Activated CD8-positive, alpha-beta T cell treated with anti-CD3 and anti-CD28 coated beads for 36 hours (primary cell): Measurements from ENCODE around the gene CCDC38. TPM values are rescaled to one million over a fixed set of nuclear protein-coding genes. Genes with fewer than 3 reads are reported as not detected.

Experiments
- ATAC-seq: fragments of 200-7000 bp; cut with Tn5 transposase; one replicate; pipeline ENCODE4 v1.10.0; 2021; ENCODE audit warnings: mild to moderate bottlenecking, moderate library complexity
- CTCF ChIA-PET: fragments of 350-600 bp; sonication (Branson Sonifier 250); formaldehyde crosslinking; loops from one replicate; lab custom pipeline; 2021; ENCODE audit warnings: antibody characterized with exemption; lab: Charles Lee
- POLR2A ChIA-PET: fragments of 350-600 bp; sonication (Branson Sonifier 250); formaldehyde crosslinking; loops from one replicate; lab custom pipeline; 2021; ENCODE audit warnings: antibody characterized with exemption; lab: Charles Lee
- DNase-seq: peaks from one replicate; pipeline ENCODE4 v3.0.0-alpha.2; 2020
- H3K27ac Mint-ChIP-seq: one replicate; pipeline ENCODE4 v1.8.0; 2021; ENCODE audit warnings: mild to moderate bottlenecking, mixed read lengths
- H3K27me3 Mint-ChIP-seq: one replicate; pipeline ENCODE4 v1.8.0; 2021; ENCODE audit warnings: mixed read lengths
- H3K36me3 Mint-ChIP-seq: one replicate; pipeline ENCODE4 v1.8.0; 2021; ENCODE audit warnings: low read depth, mixed read lengths
- H3K4me1 Mint-ChIP-seq: one replicate; pipeline ENCODE4 v1.8.0; 2021; ENCODE audit warnings: low read depth, mixed read lengths
- H3K4me3 Mint-ChIP-seq: one replicate; pipeline ENCODE4 v1.8.0; 2021; ENCODE audit warnings: mild to moderate bottlenecking, moderate library complexity, mixed read lengths
- H3K9me3 Mint-ChIP-seq: one replicate; pipeline ENCODE4 v1.8.0; 2021; ENCODE audit warnings: mixed read lengths
- CTCF ChIP-seq: fragments of 200-600 bp; IDR thresholded peaks from one replicate; pipeline ENCODE4 v1.8.0; 2022; ENCODE audit warnings: antibody characterized with exemption, mild to moderate bottlenecking
- intact Hi-C: fragments of 100-400 bp; cut with micrococcal nuclease; formaldehyde crosslinking; loops from one replicate; pipeline ENCODE4 v1.10.0; 2022
- total RNA-seq, 2 experiments: library from RNA; stranded (reverse); gene quantifications; one replicate each; pipeline ENCODE4 v1.2.3, GENCODE V29; 2021

CCDC38 gene
- total RNA-seq, 2 experiments from 2014 or later, result 0.18 to 0.34 TPM

GRCh38 chr12:95944108-95944704 is 1.8 kb upstream of the CCDC38 start:
- ATAC-seq (no peak), DNase-seq (no peak)
- H3K27ac Mint-ChIP-seq, result no peak overlapping the region
- POLR2A ChIA-PET, result interaction anchor here (1.2 to 2.9 kb wide), 5 partner anchors 9 to 92 kb away, joined by 5 to 16 read pairs (median 7); partner anchors contain the start of gene LTA4H
- peaks cover 9% of the 10 kb centered on the region for H3K4me1 Mint-ChIP-seq
- H3K36me3 Mint-ChIP-seq, result no peaks in the 10 kb centered on the region
- CTCF ChIA-PET, result interaction anchor here (1.0 to 4.6 kb wide), 10 partner anchors 10 to 572 kb away, joined by 3 to 44 read pairs (median 5); no protein-coding TSS in a partner anchor
- no peak for TF ChIP-seq CTCF
- intact Hi-C loops, result no loop called here
- H3K9me3 Mint-ChIP-seq, result no peaks in the 10 kb centered on the region
- no peaks in the 10 kb centered on the region for H3K27me3 Mint-ChIP-seq
- H3K4me3 Mint-ChIP-seq, result peak overlapping the region; percentile 85

DNA sequence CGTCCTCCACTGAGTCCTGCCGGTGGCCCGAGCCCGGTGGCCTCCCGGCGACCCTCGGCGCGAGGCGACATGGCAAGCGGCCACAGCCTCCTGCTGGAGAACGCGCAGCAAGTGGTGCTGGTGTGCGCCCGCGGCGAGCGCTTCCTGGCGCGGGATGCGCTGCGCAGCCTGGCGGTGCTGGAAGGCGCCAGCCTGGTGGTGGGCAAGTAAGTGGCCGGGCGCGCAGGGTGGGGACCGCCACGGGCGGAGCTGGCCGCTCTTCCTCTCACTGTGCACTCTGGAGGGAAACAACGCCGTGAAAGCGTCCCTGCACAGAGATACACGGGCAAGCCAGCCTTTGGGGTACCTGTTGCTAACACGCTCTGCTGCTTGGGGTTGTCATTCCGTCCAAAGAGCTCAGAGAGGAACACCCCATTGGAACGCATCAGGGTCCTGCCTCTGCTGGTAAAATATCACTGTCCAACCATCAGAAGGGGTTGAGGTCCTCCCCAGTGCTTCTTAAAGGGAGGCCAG is 972 bp upstream of the CCDC38 start, which contains the start of gene AMDHD1:
Gene AMDHD1 (plus strand): TSS at position 2 of the 513 bp plus-strand sequence. CDS start 68 bp downstream, at position 70.
- ATAC-seq (peak; percentile 70), DNase-seq (peak; percentile 68)
- intact Hi-C loops, result no loop called here
- Mint-ChIP-seq H3K4me1 (peaks cover 9% of the 10 kb centered on the region), H3K27ac (peak within 1 kb of the TSS; percentile 91), H3K9me3 (no peaks in the 10 kb centered on the region), H3K27me3 (no peaks in the 10 kb centered on the region), H3K36me3 (no peaks in the 10 kb centered on the region), H3K4me3 (peak within 1 kb of the TSS; percentile 85)
- CTCF ChIA-PET, result interaction anchor here (1.0 to 4.6 kb wide), 10 partner anchors 11 to 573 kb away, joined by 3 to 44 read pairs (median 4); no protein-coding TSS in a partner anchor
- POLR2A ChIA-PET, result interaction anchor here (0.8 to 2.9 kb wide), 11 partner anchors 10 to 940 kb away, joined by 3 to 16 read pairs (median 5); partner anchors contain the start of genes LTA4H, NDUFA12 and SNRPF
- TF ChIP-seq CTCF, result peak; percentile 49

GRCh38 chr12:95942101-95942523 is 302 bp downstream of the CCDC38 start:
- Mint-ChIP-seq H3K27me3 (no peaks in the 10 kb centered on the region), H3K9me3 (no peaks in the 10 kb centered on the region), H3K4me3 (peak overlapping the region; percentile 85), H3K36me3 (no peaks in the 10 kb centered on the region), H3K27ac (peak overlapping the region; percentile 91), H3K4me1 (peaks cover 9% of the 10 kb centered on the region)
- CTCF ChIA-PET, result interaction anchor here (1.1 to 4.6 kb wide), 4 partner anchors 12 to 57 kb away, joined by 6 to 44 read pairs (median 19); no protein-coding TSS in a partner anchor
- no peak for TF ChIP-seq CTCF
- ATAC-seq (no peak), DNase-seq (peak; percentile 30)
- POLR2A ChIA-PET, result interaction anchor here (1.2 to 2.9 kb wide), 7 partner anchors 11 to 260 kb away, joined by 3 to 16 read pairs (median 3); partner anchors contain the start of gene SNRPF
- intact Hi-C loops, result no loop called here

DNA sequence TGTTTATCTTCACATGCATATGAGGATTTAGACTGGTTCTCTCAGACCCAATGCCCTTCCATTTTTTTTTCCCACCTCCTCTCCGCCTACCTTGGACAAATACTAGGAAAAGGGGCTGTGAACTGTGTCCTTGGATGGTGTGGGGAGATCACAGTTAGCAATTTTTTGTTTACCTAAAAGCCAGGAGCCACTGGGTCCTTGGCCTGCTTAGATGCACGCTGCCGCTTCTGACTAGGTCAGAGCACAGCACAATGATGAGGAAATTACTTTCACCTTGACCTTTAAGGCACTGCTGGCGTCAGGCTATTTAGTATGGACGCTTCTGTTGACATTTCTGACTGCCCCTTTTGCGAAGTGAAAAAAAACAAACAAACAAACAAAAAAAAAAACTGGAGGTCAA is 1.9 kb downstream of the CCDC38 start:
- no peak overlapping the region for H3K27ac Mint-ChIP-seq
- H3K9me3 Mint-ChIP-seq, result no peaks in the 10 kb centered on the region
- H3K4me3 Mint-ChIP-seq, result no peak overlapping the region
- no peaks in the 10 kb centered on the region for H3K36me3 Mint-ChIP-seq
- peaks cover 9% of the 10 kb centered on the region for H3K4me1 Mint-ChIP-seq
- no peaks in the 10 kb centered on the region for H3K27me3 Mint-ChIP-seq
- no peak for DNase-seq
- no peak for ATAC-seq
- ChIA-PET CTCF (interaction anchor here (1.1 to 4.6 kb wide), 3 partner anchors 8 to 27 kb away, joined by 3 to 44 read pairs (median 3); no protein-coding TSS in a partner anchor), POLR2A (interaction anchor here (0.9 kb wide), 1 partner anchor 10 kb away, joined by 3 read pairs; no protein-coding TSS in a partner anchor)
- TF ChIP-seq CTCF, result no peak
- intact Hi-C loops, result no loop called here
